Measurements from ENCODE around the gene CENPU.

Gene CENPU

DNA sequence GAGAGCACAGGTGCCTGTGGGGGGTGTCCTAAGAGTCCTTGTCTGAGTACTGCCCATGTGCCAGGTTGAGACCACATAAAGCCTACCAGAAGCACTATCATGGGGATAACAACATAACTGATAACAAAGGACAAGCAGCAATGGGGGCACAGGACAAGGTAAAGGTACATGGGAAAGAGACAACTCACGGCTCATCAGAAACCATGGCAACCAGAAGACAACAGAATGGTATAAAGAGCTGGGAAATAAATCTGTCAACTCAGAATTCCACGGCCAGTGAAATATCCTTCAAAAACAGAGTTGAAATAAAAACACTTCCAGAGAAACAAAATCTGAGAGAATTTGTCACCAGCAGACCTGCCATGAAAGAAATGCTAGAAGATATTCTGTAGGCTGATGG, 20.0 kb downstream of the CENPU start:
- no peak for DNase-seq (ENCODE audit: low read depth, low spot score)

DNA sequence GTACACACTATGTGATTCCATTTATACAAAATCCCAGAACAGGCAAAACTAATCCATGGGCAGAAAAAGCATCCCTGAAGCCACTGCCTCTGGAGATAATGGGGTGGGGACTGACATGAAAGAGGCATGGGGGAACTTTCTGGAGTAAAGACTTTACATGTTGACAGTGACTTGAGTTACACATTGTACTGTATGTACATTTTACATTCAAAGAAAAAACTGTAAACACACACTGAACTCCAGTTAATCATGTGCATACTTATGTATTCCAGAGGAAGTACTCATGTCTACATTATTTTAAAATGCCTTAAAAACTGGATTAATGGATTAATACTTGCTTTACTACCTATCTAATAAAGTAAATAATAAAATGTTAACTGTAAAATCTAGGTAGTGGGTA, 21.6 kb downstream of the CENPU start:
- no peak for DNase-seq (ENCODE audit: low read depth, low spot score)

DNA sequence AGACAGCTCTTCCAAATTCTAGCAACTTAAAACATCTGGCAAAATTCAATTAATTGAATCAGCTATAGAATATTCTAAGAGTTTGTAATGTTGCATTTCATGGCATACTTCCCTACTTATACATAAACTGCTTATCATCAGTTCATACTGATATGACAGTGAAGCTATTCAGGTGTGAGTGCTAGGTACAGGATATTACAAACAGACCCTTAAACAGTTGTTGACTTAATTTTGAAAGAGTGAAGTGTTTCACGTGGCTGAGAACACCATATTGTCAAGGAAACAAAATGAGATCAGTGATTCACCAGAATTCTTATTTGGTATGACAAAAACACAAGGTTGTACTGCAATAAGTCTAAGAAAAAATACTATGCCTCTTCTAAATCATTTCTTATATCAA, 27.4 kb downstream of the CENPU start:
- no peak for DNase-seq (ENCODE audit: low read depth, low spot score)

DNA sequence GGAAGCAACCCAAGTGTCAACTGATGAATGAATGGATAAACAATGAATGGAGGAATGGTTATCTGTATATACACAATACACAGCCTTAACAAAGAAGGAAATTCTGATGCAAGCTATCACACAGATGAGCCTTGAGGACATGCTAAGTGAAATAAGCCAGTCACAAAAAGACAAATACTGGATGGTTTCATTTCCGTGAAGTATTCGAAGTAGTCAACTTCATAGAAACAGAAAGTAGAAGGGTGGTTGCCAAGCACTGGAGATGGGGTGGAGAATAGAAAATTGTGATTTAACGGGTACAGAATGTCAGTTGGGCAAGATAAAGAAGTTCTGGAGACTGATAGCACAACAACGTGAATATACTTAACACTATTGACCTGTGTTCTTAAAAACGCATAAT, 28.2 kb downstream of the CENPU start:
- no peak for DNase-seq (ENCODE audit: low read depth, low spot score)

DNA sequence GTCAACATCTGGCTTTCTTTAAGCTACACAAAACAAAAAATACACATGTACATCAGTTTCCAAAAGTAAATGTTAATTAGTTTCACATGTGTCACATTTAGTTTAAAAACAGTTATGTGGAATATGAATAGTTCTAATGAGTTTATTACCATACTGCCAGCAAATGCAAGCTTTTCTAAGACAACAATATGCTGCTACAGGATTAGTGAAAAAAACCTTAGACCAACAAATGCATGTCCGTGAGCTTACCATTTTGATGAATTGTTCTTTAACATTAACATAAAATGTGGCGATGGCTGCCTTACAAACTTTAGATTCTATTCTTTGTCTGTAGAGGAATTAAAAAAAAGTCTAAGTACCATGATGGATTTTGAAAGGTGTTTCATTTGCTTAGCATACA, 31.8 kb downstream of the CENPU start:
- no peak for DNase-seq (ENCODE audit: low read depth, low spot score)

DNA sequence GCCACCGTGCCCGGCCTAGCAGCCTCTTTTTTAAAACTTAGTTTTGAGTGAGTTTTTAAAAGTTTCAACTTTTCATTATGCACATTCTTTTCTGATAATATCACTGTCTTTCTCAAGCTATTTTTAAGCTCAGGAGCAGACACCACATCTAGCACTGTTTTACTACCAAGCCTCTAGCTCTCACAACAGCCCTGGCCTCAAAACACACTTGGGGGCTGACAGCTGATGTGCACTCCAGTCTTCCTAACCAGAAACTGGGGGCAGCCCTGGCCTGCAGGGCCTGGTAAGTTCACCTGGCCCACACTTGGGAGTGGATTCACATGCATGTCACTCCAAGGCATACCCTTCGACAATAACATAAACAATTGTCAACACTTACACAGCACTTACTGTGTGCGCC, 34.0 kb downstream of the CENPU start:
- DNase-seq (ENCODE audit: low read depth, low spot score) = no peak

DNA sequence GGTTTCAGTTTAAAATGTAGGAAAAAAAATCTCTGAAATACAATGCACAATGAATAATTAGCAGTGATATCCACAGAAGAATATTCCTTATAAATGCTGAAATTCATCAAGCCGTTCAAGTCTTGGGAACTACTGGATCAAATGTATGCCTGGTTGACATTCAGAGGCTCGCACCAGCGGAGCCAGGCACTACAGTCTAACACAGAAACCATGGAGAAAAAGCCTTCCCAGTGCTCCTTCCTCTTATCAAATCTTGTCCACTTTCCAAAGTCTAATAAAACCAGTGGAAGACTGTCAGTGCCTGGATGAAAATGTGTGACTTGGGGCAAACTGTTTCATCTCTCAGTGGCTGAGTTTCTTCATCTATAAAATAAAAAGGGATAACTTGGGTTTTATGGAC, 35.9 kb downstream of the CENPU start:
- no peak for DNase-seq (ENCODE audit: low read depth, low spot score)

DNA sequence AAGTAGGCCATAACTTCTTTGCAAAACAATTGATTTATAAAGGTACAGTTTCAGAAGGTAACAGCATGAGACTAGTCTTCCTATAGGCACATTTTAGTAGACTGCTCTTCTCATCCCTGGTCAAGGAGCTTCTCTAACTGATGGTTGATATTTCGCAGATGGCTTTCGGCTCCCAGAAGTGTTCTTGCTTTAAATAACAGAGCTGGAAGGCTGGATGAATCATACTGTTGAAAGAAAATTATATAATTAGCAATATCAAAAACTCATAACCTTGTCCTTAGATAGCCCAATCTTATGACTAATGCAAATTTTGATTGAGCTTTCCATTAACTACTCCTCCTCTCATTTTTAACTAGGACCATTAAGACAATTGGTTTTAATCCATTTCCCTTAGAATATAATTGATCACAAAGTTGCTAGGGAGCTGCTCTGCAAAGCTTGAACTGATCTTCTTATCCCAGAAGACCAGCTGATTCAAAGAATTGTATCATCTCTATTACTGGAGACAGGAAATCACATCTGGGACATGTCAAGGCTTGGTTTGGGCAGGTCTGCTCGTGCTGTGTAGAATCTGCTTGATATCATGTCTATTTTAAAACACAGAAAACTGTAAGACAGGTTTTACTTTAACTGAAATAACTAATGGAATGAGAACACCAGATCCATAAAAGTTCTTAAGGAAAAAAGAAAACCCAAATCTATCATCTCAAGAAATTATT, 38.6 kb downstream of the CENPU start:
- no peak for DNase-seq (ENCODE audit: low read depth, low spot score)

DNA sequence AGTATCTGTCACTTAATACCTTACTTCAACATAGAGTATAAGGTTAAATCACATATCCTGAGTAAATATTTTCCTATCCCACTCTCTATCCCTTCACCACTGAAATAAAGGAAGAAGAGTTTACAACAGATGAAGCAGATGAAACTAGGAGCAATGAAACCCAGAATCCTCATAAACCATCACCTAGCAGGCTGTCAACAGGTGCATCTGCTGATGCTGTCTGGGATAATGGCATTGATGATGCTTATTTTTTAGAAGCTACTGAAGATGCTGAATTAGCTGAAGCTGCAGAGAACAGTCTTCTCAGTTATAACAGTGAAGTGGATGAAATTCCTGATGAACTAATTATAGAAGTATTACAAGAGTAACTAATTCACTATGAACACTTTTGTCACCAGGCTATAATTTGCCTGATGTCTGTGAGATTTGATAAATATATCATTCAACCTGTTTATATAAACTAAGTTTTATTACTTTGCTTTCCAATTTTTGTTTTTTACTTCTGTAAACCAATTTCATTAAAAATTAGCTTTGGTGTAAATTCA, 39.4 kb downstream of the CENPU start:
- DNase-seq (ENCODE audit: low read depth, low spot score) = no peak

DNA sequence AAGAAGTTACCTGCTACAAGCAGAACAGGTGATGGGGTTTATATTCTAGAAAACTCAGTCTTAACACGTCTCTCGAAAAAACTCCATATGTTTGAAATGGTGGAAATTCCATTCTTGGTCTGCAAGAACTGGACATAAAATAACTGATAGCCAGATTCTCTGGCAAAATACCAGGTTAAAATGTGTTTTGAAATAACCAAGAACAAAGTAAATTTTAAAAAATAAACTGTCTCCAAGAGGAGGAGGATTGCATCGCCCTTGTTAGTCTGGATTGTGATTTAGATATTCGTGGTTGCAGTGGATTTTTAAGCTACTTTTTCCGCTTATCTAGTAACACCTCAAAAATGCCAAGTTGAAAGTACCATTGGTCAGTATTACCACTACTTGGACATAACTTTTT, 40.8 kb downstream of the CENPU start:
- no peak for DNase-seq (ENCODE audit: low read depth, low spot score)

DNA sequence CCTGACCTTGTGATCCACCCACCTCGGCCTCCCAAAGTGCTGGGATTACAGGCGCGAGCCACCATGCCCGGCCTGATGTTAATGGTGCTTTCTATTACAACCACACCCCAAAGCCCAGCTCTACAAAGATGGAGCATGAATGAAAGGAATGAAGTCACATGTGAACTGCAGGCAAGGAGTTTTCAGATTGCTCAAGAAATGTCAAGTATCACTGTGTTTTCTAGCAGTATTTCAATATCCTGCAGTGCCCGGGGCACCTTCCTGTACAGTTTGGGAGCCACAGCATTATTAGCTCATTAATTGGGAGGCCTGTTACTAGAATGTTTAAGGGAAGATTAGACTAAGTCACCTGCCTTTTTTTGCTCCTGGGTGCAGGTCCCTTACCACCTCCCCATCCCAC, 44.2 kb downstream of the CENPU start:
- no peak for DNase-seq (ENCODE audit: low read depth, low spot score)

DNA sequence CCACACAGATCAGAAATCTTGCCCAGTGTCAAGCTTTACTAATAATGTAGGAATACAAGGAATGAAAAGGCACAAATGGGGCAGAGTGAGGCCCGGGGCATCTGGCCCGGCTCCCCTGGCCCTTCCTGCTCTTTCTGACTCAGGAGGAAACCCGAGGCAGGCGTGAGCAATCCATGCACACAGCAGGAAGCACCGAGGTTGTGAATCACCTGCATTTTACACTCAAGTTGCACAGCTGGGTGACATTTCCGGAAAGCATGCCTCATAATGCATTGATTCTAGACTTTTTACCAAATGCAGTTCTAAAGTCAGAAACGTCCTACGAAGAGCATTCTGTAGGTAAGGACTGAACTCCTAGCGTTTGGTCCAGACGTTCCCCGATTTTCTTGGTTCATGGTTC, 45.4 kb downstream of the CENPU start:
- DNase-seq (ENCODE audit: low read depth, low spot score) = peak; percentile 67

DNA sequence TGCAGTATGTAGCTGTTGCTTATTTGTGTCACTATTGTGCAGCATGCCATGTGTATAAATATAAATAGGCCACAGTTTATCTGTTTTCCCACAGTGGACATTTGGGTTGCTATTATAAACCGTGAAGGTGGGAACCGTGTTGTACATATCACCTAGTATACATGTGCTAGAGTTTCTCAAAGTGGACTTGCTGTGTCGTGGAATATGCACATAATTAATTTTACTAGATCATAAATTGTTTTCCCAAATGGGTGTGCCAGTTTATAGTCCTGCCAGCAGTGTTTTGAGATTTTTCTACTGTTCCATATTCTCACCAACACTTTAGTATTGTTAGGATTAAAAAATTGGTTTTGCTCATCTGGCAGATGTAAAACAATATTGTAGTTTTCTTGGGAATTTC, 45.9 kb downstream of the CENPU start:
- no peak for DNase-seq (ENCODE audit: low read depth, low spot score)

DNA sequence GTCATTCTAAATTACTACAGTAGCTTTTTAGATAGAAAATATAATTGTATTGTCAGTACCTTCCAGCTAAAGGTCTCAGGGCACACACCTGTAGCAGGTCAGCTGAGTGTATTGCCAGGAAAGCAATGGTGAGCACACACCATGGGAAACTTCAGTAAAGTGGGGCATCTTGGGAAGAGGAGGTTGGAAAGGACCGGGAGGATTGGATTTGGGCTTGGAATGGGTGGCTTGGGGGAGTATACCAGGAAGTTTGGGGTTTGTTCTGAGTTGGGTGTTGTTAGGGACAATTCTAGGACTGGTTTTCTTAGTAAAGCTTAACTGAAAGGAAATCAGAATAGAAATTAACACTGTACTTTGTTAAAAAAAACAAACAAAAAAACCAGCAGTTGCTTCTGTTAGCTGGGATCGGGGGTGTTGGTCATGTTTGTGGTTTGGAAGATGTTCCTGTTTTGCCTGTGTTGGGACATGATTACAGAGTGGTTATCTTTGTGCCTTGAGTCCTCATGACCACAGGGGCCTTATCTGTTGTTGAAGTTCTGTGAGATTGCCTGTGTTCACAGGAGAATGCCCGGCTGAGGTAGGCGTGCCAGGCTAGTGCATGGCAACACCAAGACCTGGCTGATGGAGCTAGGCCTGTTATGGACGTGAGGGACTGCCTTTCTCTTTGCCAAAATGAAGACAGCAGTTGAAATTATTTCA, 49.3 kb downstream of the CENPU start:
- no peak for DNase-seq (ENCODE audit: low read depth, low spot score)

DNA sequence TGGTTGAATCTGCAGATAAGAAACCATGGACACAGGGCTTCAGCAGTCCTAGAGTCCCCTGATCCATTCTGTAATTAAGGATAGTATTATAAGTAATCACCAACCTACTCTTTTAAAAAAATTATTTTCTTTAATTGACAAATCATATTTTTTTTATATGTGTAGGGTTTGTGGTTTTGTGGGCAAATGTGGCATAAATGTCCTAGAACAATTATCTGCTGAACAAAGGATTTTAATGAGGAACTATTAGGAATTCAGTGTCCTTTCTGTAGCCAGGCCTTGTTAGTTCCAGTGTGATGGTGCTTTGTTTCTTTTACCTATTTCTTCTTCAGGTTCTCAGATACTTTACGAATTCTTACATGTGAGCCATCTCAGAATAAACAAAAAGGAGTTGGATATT, 52.0 kb downstream of the CENPU start:
- no peak for DNase-seq (ENCODE audit: low read depth, low spot score)

DNA sequence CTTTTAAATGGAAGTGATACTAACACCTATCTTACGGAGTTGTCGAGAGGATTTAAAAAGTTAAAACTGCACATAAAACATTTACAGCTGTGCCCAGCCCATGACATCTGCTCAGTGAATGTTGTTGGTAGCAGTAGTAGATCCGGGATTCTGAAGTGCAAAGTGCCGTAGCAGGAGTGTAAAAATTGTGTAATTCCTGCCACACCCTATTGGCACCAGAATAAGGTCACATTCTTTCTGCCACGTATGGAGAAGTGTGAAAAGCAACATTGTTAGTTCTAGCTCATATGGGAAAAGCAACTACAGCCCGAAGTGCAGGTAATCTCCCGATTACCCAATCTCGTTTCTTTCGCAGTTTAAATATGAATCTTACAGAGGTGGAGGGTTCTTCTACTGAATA, 53.2 kb downstream of the CENPU start:
- DNase-seq (ENCODE audit: low read depth, low spot score) = no peak

DNA sequence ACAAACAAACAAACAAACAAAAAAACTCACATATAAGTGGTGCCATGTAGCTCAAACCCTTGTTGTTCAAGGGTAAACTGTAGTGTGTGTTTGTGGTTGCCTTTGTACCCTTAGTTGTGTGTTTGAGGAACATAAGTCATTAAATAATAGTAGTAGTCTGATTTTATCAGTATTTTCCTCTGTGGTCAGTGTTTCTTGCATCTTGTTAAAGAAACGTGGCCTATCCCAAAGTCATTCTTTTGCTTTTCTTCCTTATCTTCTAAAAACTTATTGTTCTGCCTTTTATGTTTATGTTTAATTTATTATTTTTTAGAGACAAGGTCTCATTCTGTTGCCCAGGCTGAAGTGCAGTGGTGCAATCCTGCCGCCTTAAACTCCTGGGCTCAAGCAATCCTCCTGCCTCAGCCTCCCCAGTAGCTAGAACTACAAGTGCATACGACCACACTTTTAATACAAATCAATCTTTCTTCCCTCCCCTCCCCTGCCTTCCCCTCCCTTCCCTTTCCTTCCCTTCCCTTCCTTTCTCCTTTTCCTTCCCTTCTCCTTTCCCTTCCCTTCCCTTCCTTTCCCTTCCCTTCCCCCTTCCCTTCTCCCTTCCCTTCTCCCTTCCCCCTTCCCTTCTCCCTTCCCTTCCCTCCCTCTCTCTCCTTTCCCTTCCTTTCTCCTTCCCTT, 57.9 kb downstream of the CENPU start:
- no peak for DNase-seq (ENCODE audit: low read depth, low spot score)

DNA sequence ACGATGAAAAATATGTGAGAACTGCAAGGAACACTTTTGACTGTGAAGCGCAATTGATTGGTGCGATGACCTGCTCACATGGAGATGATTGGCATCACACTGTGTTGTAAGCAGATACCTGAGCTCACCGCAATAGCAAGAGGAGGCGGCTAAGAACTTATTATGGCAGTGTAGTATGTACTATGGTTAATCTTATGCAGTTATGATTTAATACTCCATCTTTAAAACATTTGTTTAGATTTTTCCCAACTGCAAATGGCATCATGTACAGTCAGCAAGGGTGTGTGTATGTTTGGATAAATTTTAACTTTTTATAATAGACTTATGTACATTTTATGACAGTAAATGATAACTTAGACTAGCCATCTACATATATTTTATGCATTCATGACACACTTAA, 58.9 kb downstream of the CENPU start:
- DNase-seq (ENCODE audit: low read depth, low spot score) = no peak

DNA sequence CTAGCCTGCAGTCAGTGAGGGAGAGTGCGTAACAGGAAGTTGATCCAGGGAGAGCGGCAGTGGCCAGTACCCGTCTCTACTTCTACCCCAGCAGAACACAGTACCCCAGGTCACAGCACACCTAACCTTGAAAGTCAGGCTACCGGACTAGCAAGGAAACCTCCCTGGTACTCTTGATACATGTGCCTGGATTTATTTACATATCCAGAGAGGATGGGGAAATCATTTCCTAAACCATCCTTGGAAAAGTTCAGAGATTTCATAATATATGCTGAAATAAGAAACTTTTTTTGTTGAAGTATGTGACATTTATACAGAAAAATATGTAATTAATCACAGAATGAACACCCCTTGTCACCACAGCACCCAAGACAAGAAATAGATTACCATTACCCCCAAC, 59.9 kb downstream of the CENPU start:
- DNase-seq (ENCODE audit: low read depth, low spot score) = no peak

DNA sequence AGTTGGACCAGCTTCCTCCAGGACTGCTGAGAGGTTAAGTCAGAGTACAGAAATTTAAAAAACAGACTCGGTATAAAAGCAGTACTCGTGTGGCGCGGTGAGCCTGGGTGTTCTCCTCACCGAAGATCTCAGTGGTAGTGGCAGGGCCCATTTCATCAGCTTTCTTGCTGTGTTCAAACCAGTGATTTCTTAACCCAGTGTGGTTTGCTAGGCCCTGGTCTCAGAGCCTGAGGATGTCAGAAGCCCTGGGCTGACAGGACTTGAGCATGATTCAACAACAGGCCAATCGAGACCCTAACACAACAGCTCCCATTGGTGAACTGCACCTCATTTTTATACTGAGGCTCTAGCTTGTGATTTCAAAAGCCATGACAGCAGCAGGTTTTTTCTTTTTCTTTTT, 61.2 kb downstream of the CENPU start:
- no peak for DNase-seq (ENCODE audit: low read depth, low spot score)

DNA sequence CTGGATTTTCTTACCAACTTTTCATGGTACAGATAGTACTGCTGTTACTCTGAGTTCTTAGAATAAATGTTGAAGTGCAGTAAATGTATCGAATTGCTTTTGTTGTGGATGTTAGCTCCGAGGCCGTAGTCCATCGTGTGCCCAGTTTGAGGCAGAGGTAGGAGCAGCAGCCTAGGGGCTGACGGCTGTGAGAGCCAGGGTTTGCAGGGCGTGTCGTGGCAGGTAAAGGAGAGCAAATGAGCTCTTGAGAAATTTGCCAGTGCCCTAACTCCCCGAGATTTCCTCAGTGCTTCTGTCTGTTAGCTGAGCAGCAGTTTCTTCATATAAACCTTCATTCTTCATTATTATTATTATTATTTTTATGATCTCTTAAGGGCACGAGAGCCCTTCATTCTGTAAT, 62.8 kb downstream of the CENPU start:
- DNase-seq (ENCODE audit: low read depth, low spot score) = no peak

DNA sequence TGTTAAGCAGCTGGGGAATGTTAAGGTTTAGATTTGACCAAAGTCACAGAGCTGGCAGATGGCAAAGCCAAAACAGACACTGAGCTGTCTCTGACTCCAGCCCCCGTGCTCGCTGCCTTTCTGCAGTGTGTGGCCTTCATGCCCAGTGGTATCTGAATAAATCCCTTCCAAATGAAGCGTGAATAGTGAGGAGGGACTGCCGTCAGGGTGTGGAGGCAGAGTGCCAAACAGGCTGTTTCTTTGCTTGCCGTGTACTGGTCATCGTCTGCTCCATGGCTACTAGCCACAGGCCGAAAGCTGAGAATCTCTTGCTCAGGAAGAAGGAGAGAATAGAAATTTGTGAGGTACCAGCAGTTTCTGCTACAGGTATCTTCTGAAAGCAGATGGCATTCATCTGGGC, 64.6 kb downstream of the CENPU start:
- DNase-seq (ENCODE audit: low read depth, low spot score) = no peak
